HUDEP-2 (cell line): ENCODE measurements around the gene FGB.
"Not testable (repeated sequence)": the region's sequence is repeated elsewhere in the genome, so short reads cannot be mapped to it uniquely, and the experiment has no call there.

Source experiments
- DNase-seq, 76 experiments: peaks; one replicate each; lab custom pipeline; 2025; ENCODE audit not compliant: unreplicated experiment in 76 of 76; lab: John Stamatoyannopoulos, UW

The FGB gene

DNA sequence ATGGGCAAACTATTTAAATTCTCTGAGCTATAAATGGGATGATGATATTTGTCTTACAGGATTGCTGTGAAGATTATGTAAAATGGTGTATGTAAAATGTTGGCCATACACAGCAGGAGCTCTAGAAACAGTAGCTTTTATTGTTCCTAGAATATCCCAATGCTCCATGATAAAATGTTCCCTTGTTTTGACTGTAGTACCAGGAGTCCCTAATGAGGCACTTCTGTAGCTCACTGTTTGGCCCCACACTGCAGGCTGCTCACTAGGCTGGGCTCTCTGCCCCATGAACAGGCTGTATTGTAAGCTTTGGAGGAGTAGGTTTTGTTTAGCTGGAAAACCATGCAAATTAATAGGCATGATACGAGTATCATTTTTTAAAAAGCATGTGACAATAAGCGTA, 31.1 kb downstream of the FGB start:
- DNase-seq, result no peak

DNA sequence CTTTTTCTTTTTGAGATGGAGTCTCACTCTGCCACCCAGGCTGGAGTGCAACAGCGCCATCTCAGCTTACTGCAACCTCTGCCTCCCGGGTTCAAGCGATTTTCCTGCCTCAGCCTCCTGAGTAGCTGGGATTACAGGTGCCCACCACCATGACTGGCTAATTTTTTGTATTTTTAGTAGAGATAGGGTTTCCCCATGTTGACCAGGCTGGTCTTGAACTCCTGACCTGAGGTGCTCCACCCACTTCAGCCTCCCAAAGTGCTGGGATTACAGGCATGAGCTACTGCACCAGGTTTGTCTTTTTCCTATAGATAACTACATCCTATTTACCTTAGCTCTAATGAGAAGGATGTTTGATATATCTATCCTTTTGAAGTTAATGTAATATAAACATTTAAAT, 31.5 kb downstream of the FGB start:
- not testable (repeated sequence) for DNase-seq

DNA sequence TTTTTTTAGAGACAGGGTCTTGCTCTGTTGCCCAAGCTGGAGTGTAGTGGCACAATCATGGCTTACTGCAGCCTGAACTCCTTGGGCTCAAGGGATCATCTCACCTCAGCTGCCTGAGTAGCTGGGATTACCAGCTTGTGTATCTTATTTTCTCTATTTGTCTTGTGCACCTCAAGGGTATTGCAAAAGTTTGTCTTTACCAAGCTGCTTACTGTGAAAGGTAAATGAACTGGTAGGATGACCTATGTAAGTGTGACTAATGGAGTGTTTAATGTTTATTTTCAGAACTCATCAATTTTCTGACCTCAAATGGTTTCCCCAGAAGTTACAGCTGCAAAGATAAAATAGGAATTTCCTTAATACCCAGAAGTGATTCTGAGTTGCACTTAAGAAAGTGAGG, 33.0 kb downstream of the FGB start:
- no peak for DNase-seq

- DNase-seq, result not testable (repeated sequence)
Measured at GRCh38 chr4:154597281-154597680, 34.5 kb downstream of the FGB start.

DNA sequence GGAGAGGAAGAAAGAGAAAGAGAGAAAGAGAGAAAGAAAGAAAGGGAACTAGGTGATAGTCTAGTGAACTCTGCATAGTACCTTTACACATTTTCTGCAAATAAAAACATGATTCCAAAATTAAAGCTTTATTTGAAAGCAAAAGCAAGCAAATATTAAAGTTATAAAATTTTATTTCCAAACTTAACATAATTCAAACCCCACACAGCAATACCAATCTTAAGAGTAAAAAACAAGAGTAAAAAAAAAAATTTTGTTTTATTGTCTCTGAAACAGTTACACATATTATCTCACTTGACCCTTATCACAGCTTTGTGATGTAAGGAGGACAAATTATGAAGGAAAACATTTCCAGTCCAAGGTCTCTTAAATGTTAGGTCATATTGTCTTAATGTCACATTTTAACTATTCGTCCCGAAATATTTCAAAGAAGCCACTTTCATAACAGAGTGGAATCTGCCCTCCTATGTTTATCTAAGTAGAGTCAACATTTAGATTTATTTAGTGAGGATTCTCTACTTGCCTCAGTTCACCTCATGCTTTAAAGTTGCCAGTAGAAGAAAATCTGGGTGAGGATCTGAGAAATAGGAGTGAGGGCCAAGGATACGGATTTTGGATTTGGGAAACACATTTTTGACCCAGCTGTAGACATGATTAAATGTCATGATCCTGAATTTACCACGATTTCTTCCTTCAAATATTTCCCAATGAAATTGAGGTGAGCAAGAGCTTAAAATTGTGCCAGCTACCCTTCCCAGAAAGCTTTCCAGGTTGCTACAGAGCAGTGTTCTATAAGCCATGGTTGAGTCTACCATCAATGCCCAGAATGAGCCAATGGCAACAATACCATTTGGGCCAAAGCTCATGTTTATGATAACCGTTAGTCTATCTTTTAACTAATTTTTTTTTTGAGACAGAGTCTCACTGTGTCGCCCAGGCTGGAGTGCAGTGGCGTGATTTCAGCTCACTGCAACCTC, 35.3 kb downstream of the FGB start:
- no peak for DNase-seq

- DNase-seq, result no peak
Measured at GRCh38 chr4:154602404-154603020, 39.7 kb downstream of the FGB start.

GRCh38 chr4:154603033-154603943, 40.5 kb downstream of the FGB start:
- DNase-seq, result no peak

DNA sequence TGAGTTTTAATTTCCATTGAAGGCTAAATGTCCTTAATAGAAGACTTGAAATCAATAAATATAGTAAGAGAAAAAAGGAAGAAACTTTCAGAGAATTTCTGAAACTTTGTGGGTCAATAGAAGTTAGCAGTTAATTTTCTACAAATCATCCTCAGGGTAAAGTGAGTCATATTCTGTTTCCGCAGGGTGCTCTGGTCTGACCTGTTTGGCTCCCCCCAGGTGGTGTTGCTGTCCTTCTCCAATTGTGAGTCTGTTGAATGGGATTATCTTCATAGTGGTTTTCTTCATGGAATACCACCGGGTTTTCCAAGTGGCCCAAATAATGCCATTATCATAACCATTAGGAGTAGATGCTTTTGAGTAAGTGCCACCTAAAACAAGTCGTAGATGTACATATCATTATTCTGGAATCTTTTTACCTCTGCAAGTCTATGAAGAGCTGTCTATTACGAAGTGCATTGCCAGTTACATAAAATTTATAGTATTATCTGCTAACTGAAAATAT, 41.9 kb downstream of the FGB start:
- DNase-seq, result no peak

DNA sequence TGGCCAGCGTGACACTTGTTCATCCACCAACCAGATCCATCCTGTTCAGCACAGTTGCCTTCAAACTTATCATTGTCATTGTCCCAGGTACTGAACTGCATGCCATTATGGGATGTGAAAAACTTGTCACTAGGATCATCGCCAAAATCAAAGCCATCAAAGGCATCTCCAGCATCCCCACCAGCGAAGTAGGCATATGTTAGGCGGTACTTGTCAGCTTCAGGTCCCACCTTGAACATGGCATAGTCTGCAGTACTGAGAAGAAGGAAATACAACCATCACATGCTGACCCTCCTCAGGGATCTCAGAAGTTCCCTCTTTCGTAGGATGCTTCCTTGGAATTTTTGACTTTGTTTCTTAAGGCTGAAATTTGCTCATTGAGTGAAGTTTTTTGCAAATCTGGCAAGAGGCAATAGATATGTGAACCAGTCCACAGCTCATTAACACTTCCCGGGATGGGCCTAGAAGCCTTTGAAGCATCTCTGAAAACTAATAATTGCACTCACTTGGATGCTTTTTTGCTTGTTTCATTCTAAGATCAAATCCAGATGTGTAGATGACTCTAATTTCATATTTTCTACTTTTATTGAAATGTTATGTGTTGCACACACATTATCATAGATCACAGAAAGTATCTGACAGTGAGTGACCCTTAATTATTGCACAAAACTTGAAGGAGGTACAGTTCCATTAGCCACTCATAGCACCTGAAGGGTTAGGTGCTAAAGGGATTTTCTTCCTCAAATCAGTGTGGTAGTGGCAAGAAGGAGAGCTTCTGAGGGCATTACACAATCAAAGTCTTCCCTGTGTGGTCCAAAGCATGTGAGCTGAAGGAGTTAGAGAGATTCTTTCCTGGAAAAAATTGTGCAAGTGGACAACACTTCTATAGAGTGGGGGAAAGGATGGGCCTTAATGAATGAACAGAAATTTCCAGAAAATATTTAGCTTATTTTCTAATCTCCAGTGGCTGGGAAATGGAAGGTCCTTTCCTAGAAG, 44.2 kb downstream of the FGB start:
- no peak for DNase-seq

DNA sequence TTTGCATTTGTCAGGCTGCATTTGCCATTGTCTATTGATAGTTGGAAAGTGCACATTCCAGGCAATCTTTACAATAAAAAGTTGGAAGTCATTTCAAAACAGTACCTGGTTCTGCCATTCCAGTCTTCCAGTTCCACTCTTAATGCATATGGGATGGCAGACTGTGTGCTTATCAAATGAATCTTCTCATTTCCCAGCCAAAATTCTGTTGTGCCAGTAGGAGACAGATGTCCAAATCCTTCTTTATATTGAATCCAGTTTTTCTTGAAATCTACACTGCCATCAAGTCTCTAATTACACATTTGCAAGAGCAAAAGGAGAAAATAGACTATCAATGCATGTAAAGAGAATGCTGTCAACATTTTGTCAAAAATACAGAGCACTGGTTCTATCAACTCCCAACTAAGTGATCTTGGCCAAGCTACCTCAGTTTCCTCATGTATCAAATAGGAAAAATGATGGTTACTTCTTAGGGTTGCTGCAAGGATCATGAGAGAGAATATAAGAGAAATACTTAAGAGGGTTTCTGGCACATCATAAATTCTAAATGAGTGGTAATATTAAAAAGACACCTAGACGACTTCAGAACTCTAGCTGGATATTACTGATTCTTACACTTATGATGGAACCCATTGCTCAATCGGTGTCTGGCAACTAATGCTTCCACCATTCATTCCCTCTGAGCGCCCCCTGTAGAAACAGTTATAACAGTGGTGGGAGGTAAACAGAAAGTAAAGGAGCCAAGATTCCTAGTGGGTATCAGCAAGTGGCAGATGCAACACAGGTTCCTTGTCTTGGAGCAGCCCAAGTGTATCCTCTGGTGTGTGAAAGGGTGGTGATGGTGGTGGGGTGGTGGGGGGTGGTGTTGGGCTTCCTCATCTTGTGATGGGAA, 45.8 kb downstream of the FGB start:
- no peak for DNase-seq

DNA sequence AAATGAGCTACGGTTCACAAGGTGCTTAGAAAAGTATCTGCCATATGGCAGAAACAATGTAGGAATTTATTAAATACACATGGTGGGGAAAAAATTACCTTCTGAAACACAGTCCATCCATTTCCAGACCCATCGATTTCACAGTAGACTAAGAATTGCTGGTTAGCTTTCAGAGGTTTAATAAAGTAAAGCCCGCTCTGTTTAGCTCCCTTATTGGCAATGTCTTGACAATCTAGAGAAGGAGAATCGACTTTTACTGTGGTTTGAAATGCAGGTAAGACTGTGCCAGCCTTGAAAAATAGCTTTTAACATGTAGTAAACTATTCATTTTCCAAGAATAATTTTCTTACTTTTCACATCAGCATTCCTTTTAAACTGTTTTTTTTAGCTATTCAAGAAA, 46.7 kb downstream of the FGB start:
- no peak for DNase-seq

DNA sequence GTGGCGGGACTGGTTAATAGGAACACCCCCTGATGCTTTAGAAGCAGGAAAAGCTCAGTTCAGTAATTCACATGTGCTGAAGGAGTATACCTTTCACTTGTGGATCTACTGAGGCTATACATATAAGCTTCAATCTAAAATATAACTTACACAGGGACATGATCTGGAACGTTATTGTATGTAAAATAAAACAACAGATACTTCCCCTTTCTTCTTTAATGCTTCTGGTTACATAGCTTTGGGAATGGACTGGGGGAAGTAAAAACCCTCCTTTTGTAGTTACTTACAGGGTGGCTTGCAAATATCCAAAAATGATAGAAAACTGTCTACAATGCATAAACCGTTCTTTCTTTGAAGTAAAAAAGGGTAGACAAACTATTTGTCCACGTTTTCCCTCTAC, 47.8 kb downstream of the FGB start:
- no peak for DNase-seq

- no peak for DNase-seq
Measured at GRCh38 chr4:154611833-154612232, 49.0 kb downstream of the FGB start.

DNA sequence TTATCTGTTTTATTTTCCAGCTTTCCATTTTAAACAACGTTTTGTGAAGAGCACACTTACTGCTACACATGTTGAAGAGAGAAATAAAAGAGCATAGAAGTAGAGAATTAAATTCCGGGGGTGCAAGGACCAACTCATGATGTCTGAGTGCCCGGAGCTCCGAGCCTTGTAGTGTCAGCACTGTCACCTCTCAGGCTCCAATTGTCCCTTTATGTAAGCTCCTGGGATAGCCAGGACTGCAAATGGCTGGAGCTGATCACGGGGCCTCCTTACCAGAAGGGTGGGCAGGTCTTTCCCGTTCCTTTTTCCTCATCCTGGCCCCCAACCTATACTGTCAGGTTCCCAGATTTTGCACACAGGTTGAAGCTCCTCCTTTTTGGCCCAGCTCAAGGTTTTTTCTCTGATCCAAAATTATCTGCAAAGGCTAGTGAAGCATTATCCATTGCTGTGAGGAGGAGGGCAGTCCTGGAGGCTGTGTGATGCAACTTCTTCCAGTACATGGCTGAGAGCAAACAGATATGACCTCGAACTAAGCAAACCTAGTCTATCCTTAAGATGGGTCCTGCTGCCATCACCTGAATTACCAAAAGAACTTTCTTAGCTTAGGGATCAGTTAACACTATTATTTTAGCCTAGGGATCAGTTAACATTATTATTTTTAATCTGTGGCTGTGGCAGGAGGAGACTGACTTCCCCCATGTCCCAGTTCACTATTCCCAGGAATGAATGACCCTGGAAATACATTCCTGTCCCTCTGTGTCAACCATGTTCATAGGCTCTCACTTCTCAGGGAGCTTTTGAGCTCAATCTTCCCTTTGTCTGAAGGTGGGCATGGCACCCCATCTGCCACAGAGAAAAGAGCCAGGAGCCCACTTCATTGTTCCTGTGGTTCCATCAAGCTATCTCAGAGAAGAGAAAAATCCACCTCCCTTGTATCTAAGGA, 49.9 kb downstream of the FGB start, which contains the start of gene FGG:
FGG (minus strand) TSS at position 185 of the 943 bp plus-strand sequence; CDS start at position 138, 47 bp downstream.
- no peak for DNase-seq

DNA sequence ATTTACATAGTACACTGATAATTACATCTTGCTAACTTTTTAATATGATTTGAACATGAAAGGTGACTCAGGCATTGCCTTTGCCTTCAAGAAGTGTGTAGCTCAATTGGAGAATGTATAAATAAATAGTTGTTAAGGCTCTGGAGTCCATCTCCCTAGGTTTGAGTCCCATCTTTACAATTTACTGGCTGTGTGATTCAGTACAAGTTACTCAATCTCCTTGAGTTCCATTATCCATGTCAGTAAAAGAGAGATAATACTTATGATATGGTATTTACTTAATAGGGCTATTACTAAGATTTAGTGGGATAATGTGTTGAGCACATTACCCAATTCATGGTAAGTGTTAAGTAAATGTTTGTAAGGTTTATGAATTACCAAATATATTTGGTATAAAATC, 51.5 kb downstream of the FGB start:
- DNase-seq, result no peak

- no peak for DNase-seq
Measured at GRCh38 chr4:154615211-154615610, 52.4 kb downstream of the FGB start.

DNA sequence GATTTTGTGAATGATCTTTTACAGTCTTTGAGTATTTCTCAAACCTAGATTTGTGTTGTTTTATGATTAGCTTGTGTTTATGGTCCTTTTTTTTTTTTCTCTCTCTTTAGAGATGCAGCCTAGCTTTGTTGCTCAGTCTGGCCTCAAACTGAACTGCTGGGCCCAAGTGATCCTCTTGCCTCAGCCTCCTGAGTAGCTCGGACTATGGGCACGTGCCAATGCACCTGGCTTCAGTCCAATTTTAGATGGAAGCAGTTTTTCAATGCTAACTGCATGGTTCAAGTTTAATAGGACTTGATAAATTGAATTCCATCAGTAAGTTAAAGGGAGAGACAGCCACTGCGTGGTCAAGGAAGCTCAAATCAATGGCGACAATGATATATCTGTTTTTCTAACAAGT, 53.5 kb downstream of the FGB start:
- peak in 1 of 76 experiments; percentile 0 for DNase-seq
